Measurements from ENCODE around the gene LIMA1.

GRCh38 chr12:50181691-50182090 is 101.6 kb downstream of the LIMA1 start:
- TF ChIP-seq CTCF (conservative IDR thresholded peaks at IDR 0.05) (no peak), ZFX (IDR thresholded peaks at IDR 0.05) (no peak)
